Measurements from ENCODE around the gene VSIG8. TPM values are rescaled to one million over a fixed set of nuclear protein-coding genes. Genes with fewer than 3 reads are reported as not detected.
"Not testable (repeated sequence)": the region's sequence is repeated elsewhere in the genome, so short reads cannot be mapped to it uniquely, and the experiment has no call there.

Gene VSIG8, protein sequence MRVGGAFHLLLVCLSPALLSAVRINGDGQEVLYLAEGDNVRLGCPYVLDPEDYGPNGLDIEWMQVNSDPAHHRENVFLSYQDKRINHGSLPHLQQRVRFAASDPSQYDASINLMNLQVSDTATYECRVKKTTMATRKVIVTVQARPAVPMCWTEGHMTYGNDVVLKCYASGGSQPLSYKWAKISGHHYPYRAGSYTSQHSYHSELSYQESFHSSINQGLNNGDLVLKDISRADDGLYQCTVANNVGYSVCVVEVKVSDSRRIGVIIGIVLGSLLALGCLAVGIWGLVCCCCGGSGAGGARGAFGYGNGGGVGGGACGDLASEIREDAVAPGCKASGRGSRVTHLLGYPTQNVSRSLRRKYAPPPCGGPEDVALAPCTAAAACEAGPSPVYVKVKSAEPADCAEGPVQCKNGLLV
- not detected for total RNA-seq

DNA sequence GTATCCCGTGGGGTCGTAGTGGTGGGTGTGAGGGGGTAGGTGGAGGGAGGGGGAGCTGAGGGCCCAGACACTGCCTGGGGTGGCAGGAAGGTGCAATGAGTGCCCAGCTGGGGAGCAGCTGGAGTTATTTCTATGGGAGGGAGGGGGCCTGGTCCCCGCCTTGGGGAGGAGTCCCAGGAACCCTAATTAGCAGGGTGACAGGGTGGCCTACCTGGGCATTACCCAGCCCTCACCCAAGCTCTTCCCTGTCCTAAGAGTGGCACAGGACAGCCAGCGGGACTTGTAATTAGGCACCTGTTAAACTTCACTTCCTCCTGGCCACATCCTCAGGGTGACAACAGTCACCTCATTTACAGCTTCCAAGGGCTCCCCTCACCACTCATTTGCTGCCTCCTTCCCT is at the start of gene VSIG8:
TSS of gene VSIG8 (minus strand) at position 101 of the 400 bp plus-strand sequence. CDS start 136 bp downstream, outside the sequence.
- Mint-ChIP-seq H3K4me3 (no peak within 1 kb of the TSS), H3K9me3 (no peaks in the 10 kb centered on the region), H3K36me3 (no peaks in the 10 kb centered on the region), H3K27ac (no peak within 1 kb of the TSS), H3K27me3 (no peaks in the 10 kb centered on the region), H3K4me1 (ENCODE audit: low read depth) (peaks cover 11% of the 10 kb centered on the region)
- ChIA-PET CTCF (no interaction called here), POLR2A (no interaction called here)
- intact Hi-C loops (cut with micrococcal nuclease) = no loop called here
- DNase-seq = no peak

DNA sequence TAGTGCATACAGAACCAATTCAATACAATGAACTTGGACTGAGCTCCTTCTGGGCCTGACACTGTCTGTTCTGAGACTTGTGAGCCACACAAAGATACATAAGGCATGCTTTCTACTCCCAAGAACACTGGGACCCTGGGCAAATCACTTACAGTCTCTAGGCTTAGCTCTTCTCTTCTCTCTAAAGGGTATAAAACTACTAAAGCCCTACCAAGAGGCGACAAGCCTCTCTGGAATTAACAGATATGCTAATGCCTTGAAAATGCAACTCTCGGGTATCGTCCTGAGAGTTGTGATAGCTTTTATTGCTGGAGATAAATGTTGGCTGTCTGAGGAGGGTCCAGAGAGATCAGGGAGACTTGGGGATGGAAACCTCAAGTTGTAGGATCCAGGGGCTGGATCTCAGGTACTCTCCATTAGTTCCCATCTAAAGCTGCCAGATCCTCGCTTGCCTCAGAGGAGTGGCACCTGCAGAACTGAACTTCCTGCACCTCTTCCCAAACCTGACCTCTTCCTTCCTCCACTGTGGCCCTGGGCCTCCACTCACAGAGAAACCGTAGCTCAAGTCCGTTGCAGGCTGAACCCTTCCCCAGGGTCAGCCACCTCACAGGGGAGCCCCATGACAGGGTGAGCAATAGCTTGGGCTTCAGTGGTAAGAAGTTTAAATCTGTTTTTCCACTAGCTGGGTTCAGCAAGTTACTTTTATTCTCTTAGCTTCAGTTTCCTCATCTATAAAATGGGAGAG is 49.0 kb upstream of the VSIG8 start:
- DNase-seq = peak; percentile 56
- H3K4me3 Mint-ChIP-seq = no peak overlapping the region
- intact Hi-C loops (cut with micrococcal nuclease) = no loop called here
- ChIA-PET CTCF (interaction anchor here (0.6 to 1.5 kb wide), 4 partner anchors 13 to 167 kb away, joined by 3 to 4 read pairs (median 3); partner anchors contain the start of genes DUSP23 and TAGLN2), POLR2A (interaction anchor here (0.6 to 1.7 kb wide), 4 partner anchors 9 to 130 kb away, joined by 3 to 4 read pairs (median 4); no protein-coding TSS in a partner anchor)
- peaks cover 52% of the 10 kb centered on the region for H3K4me1 Mint-ChIP-seq (ENCODE audit: low read depth)
- peaks cover 5% of the 10 kb centered on the region for H3K36me3 Mint-ChIP-seq
- H3K27me3 Mint-ChIP-seq = no peaks in the 10 kb centered on the region
- peak overlapping the region; percentile 84 for H3K27ac Mint-ChIP-seq
- no peaks in the 10 kb centered on the region for H3K9me3 Mint-ChIP-seq

DNA sequence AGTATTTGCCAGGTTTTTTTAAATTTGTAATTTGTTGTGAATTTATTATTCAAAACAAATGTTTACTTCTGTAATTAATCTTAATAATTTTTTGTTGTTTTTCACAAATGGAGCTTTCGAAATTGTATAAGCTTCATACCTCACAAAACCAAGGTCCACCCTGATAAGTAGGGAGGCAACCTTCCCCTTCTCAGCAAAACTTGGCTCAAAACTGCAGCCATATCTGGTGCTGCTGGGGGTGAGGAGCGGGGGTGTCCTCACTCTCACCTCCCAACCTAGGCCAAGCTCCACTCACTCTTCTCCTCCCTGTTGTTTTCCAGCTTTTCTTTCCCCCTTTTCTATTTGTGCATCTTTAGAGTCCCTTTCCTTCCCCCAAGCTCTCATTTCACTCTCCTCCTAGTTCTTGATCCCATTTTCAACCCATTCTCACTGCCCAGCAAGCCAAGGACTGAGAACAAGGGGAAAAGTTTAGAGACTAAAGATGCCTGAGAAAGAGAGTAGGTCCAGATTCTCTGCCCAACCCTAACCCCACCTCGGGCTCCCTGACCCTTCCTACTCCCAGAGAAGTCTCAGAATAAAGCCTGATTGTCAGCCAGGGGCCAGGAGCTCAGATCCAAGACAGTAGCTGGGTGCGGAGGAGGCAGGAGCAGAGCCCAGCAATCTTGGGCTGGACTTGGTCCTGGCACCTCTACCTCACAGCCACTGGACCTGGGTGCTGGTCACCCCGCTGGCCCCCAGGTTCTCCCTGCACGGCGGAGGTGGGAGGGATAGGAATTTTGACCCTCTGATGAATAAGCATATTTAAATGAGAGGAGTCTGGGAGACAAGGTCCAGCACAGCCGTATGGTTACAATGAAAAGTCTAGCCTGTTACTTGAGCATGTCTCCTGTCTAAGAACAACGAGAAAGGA is 45.8 kb upstream of the VSIG8 start:
- Mint-ChIP-seq H3K4me1 (ENCODE audit: low read depth) (peaks cover 39% of the 10 kb centered on the region), H3K27me3 (no peaks in the 10 kb centered on the region), H3K4me3 (no peak overlapping the region), H3K27ac (peak overlapping the region; percentile 7), H3K9me3 (peaks cover 4% of the 10 kb centered on the region), H3K36me3 (peaks cover 2% of the 10 kb centered on the region)
- ChIA-PET POLR2A (no interaction called here), CTCF (interaction anchor here (1.2 to 2.1 kb wide), 3 partner anchors 15 to 99 kb away, joined by 3 to 10 read pairs (median 5); no protein-coding TSS in a partner anchor)
- intact Hi-C loops (cut with micrococcal nuclease) = no loop called here
- no peak for DNase-seq

DNA sequence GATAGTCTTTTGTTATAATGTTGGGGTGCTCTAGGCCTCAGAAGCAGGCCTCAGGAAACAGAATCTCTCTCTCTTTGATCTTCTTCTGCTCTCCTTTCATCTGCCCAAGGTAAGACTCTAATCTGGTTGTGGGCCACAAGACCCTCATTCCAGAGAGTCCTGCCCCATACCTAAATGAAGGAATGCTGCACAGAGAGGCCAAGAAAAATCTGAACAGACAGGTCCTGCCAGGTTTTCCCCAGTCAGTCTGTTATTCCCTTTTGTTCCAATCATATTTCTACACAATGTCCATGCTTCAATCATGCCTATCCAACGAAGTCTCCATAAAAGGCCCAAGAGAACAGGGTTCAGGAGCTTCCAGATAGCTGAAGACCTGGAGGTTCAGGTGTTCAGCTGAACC is 44.5 kb upstream of the VSIG8 start:
- no peaks in the 10 kb centered on the region for H3K36me3 Mint-ChIP-seq
- peaks cover 28% of the 10 kb centered on the region for H3K4me1 Mint-ChIP-seq (ENCODE audit: low read depth)
- H3K27me3 Mint-ChIP-seq = no peaks in the 10 kb centered on the region
- no peak overlapping the region for H3K4me3 Mint-ChIP-seq
- intact Hi-C loops (cut with micrococcal nuclease) = no loop called here
- ChIA-PET CTCF (interaction anchor here (0.9 to 2.1 kb wide), 3 partner anchors 14 to 100 kb away, joined by 3 to 10 read pairs (median 5); no protein-coding TSS in a partner anchor), POLR2A (no interaction called here)
- no peak overlapping the region for H3K27ac Mint-ChIP-seq
- no peak for DNase-seq
- peaks cover 4% of the 10 kb centered on the region for H3K9me3 Mint-ChIP-seq

DNA sequence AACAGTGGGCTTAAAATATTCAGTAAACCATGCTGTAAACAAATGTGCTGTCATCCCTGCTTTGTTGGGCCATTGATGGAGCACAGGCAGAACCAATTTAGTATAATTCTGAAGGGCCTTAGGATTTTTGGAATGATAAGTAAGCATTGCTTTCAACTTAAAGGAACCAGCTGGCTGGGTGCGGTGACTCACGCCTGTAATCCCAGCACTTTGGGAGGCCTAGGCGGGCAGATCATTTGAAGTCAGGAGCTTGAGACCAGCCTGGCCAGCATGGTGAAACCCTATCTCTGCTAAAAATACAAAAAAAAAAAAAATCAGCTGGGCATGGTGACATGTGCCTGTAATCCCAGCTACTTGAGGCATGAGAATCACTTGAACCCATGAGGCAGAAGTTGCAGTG is 41.6 kb upstream of the VSIG8 start:
- intact Hi-C loops (cut with micrococcal nuclease); H3K36me3 Mint-ChIP-seq; DNase-seq; H3K4me1 Mint-ChIP-seq (ENCODE audit: low read depth); H3K27ac Mint-ChIP-seq; H3K27me3 Mint-ChIP-seq; H3K9me3 Mint-ChIP-seq; POLR2A ChIA-PET; H3K4me3 Mint-ChIP-seq: not testable (repeated sequence)
- CTCF ChIA-PET = interaction anchor here (0.6 to 1.2 kb wide), 2 partner anchors 13 to 786 kb away, joined by 3 to 4 read pairs; no protein-coding TSS in a partner anchor

DNA sequence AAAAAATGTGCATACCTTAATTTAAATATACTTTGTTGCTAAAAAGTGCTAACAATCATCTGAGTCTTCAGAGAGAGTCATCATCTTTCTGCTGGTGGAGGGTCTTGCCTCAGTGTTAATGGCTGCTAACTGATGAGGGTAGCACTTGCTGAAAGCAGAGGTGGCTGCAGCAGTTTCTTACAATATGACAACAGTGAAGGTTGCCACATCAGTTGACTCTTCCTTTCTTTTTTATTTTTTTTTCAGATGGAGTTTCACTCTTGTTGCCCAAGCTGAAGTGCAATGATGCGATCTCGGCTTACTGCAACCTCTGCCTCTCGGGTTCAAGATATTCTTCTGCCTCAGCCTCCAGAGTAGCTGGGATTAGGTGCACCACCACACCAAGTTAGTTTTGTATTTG is 40.1 kb upstream of the VSIG8 start:
- H3K27ac Mint-ChIP-seq = no peak overlapping the region
- no peaks in the 10 kb centered on the region for H3K27me3 Mint-ChIP-seq
- H3K4me1 Mint-ChIP-seq (ENCODE audit: low read depth) = peaks cover under 1% of the 10 kb centered on the region
- ChIA-PET POLR2A (interaction anchor here (1.2 to 1.3 kb wide), 2 partner anchors 10 to 22 kb away, joined by 4 to 5 read pairs; no protein-coding TSS in a partner anchor), CTCF (no interaction called here)
- intact Hi-C loops (cut with micrococcal nuclease) = no loop called here
- no peak for DNase-seq
- H3K36me3 Mint-ChIP-seq = no peaks in the 10 kb centered on the region
- H3K9me3 Mint-ChIP-seq = peaks cover 4% of the 10 kb centered on the region
- no peak overlapping the region for H3K4me3 Mint-ChIP-seq

DNA sequence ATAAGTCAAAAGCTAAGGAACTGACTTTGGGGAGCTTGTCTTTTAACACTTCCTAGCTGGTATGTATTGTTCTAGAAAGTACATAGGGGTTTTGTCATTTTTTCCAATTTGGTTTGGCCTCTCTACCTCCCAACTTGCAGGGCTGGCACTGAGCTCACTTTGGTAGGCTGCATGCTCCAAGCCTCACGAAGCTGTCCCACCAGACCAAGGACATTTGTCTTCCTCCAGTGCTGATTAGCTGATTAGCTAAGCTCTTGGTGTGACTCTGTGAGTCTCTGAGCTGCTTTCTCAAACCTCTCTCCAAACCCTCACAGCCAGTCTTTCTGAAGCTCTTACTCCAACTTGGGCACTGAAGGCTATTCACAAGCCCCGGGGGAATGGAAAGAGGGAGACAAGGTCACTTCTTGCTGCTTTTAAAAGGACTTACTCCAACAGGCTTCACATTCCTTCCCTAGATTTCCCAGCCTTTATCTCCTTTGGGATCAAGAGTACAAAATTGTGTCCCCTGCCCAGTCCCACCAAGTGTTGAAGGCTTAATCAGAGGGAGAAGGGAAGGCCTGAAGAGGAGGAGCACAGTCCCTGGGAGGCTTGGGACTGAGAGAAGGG is 38.4 kb upstream of the VSIG8 start:
- DNase-seq = no peak
- H3K27ac Mint-ChIP-seq = no peak overlapping the region
- peaks cover 4% of the 10 kb centered on the region for H3K9me3 Mint-ChIP-seq
- ChIA-PET POLR2A (interaction anchor here (0.9 kb wide), 1 partner anchor 22 kb away, joined by 3 read pairs; no protein-coding TSS in a partner anchor), CTCF (interaction anchor here (0.9 to 1.3 kb wide), 2 partner anchors 10 to 106 kb away, joined by 3 to 5 read pairs; no protein-coding TSS in a partner anchor)
- no peaks in the 10 kb centered on the region for H3K4me1 Mint-ChIP-seq (ENCODE audit: low read depth)
- intact Hi-C loops (cut with micrococcal nuclease) = no loop called here
- no peaks in the 10 kb centered on the region for H3K36me3 Mint-ChIP-seq
- no peaks in the 10 kb centered on the region for H3K27me3 Mint-ChIP-seq
- no peak overlapping the region for H3K4me3 Mint-ChIP-seq

DNA sequence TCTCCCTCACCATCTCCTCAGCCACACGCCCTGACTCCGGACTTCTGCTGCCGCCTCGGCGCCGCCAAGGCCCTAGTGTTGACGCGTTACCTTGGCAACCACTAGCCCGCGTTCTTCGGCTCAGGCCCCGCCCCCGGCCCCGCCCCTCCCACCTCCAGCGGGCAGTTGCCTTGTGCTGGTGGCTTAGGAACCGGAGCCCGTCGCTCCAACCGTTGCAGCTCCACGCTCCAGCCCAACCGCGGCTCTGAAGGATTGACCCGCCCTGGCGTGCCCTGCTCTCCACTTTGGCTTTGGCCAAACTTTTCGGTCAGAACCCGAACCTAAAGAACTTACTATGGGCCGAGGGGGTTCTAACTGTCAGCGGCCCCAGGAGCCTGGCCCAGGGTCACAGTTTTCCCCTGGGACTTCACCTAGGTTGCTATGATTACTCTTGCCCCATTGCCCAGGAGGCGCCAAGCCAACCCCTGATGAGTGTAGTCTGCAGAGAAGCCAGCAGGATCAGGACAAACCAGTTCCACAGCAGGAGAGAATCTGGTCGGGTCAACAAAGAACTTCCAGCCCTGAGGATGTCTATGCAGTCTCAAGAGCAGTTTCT is 37.7 kb upstream of the VSIG8 start, which contains the start of gene CFAP45:
TSS of gene CFAP45 (minus strand) at position 80 of the 595 bp plus-strand sequence. CDS start at position 13, 67 bp downstream.
- no peaks in the 10 kb centered on the region for H3K4me1 Mint-ChIP-seq (ENCODE audit: low read depth)
- ChIA-PET CTCF (interaction anchor here (1.3 kb wide), 1 partner anchor 107 kb away, joined by 5 read pairs; no protein-coding TSS in a partner anchor), POLR2A (interaction anchor here (0.9 kb wide), 1 partner anchor 23 kb away, joined by 3 read pairs; no protein-coding TSS in a partner anchor)
- DNase-seq = peak; percentile 44
- H3K36me3 Mint-ChIP-seq = no peaks in the 10 kb centered on the region
- peaks cover 4% of the 10 kb centered on the region for H3K9me3 Mint-ChIP-seq
- H3K4me3 Mint-ChIP-seq = no peak within 1 kb of the TSS
- intact Hi-C loops (cut with micrococcal nuclease) = no loop called here
- H3K27me3 Mint-ChIP-seq = no peaks in the 10 kb centered on the region
- H3K27ac Mint-ChIP-seq = no peak within 1 kb of the TSS

DNA sequence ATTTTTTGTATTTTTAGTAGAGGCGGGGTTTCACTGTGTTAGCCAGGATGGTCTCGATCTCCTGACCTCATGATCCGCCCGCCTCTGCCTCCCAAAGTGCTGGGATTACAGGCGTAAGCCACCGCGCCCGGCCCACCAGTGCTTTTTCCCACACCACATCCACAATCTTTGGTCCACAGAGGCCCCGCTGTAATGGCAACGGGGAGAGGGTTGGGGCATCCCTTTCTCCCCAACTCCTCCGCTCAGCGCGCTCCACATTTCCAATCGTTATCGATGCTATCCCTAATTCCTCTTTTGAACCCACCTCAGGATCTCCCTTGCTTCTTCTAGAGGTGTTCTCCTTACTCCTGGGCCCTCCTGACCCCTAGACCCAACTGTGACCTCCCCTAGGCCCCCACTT is 37.2 kb upstream of the VSIG8 start:
- H3K27me3 Mint-ChIP-seq; H3K4me3 Mint-ChIP-seq; POLR2A ChIA-PET; intact Hi-C loops (cut with micrococcal nuclease); H3K4me1 Mint-ChIP-seq (ENCODE audit: low read depth); H3K9me3 Mint-ChIP-seq; DNase-seq; H3K36me3 Mint-ChIP-seq; CTCF ChIA-PET; H3K27ac Mint-ChIP-seq: not testable (repeated sequence)

DNA sequence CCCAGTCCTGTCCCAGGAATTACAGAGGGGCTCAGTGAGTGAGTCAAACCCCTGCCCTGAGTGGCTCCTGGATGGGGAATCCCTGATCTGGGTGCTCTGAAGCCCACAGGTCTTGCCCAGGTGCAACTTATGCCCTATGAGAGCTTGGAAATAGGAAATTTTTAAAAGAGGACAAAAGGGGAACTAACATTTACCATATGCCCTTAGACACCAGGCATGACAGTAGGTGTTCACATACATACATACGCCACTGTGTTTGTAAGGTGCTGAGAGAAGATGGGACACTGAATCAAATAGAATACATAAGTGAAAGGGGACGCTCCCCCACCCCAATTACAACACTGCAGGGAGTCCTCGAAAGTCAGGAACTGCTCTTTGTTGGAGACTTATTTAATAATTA is 36.1 kb upstream of the VSIG8 start:
- intact Hi-C loops (cut with micrococcal nuclease) = no loop called here
- Mint-ChIP-seq H3K27ac (no peak overlapping the region), H3K9me3 (no peaks in the 10 kb centered on the region), H3K36me3 (no peaks in the 10 kb centered on the region), H3K4me1 (ENCODE audit: low read depth) (no peaks in the 10 kb centered on the region), H3K4me3 (no peak overlapping the region), H3K27me3 (no peaks in the 10 kb centered on the region)
- ChIA-PET CTCF (no interaction called here), POLR2A (no interaction called here)
- no peak for DNase-seq

DNA sequence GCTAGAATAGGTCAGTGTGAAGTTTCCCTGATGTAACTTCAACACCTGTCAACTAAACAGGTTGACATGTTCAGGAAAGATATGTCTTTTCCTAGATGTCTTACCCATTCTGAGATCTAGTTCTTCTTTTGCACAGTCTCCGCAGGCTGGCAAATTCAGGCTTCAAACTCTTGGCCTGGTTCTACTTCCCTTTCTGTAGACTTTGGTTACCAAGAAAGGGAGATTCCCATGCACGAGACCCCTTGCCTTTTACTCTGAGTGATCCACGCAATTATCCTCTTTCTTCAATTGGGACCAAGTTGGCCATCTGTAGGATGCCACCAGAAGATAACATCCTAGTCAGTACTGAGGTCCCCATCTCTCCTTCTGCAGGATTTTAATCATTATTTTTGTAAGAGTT is 35.5 kb upstream of the VSIG8 start:
- DNase-seq = no peak
- H3K4me1 Mint-ChIP-seq (ENCODE audit: low read depth) = no peaks in the 10 kb centered on the region
- intact Hi-C loops (cut with micrococcal nuclease) = no loop called here
- H3K4me3 Mint-ChIP-seq = no peak overlapping the region
- ChIA-PET CTCF (interaction anchor here (13.8 kb wide), 1 partner anchor 99 kb away, joined by 431 read pairs; the partner anchor contains the start of gene FCRL6), POLR2A (interaction anchor here (0.7 kb wide), 1 partner anchor 434 kb away, joined by 3 read pairs; no protein-coding TSS in a partner anchor)
- no peaks in the 10 kb centered on the region for H3K27me3 Mint-ChIP-seq
- no peaks in the 10 kb centered on the region for H3K36me3 Mint-ChIP-seq
- no peaks in the 10 kb centered on the region for H3K9me3 Mint-ChIP-seq
- H3K27ac Mint-ChIP-seq = no peak overlapping the region

All from activated CD4-positive, alpha-beta memory T cell treated with anti-CD3 and anti-CD28 coated beads for 36 hours (primary cell).